WTC11 (cell line): ENCODE data around the gene SLC17A4.

Experiments used
- ATF3 ChIP-seq: sonication (generic); formaldehyde crosslinking; conservative IDR thresholded peaks from 2 replicates; pipeline ENCODE4 v1.8.1; 2022; ENCODE audit warnings: mild to moderate bottlenecking, missing genetic modification reagents
- CBFB ChIP-seq: sonication (generic); formaldehyde crosslinking; IDR thresholded peaks from 2 replicates; pipeline ENCODE4 v1.8.1; 2022; ENCODE audit warnings: mild to moderate bottlenecking, low read depth, missing genetic modification reagents
- CTCF ChIP-seq: fragments of 200-600 bp; IDR thresholded peaks from 2 replicates; pipeline ENCODE4 v1.8.0; 2022; ENCODE audit warnings: antibody characterized with exemption
- IRF1 ChIP-seq: sonication (generic); formaldehyde crosslinking; IDR thresholded peaks from 2 replicates; pipeline ENCODE4 v1.8.0; 2023; ENCODE audit warnings: missing genetic modification reagents

GRCh38 chr6:25747477-25747876 lies 7.1 kb upstream of the SLC17A4 start:
- TF ChIP-seq IRF1 (CRISPR knock-in tag) (no peak), CTCF (no peak), ATF3 (CRISPR knock-in tag) (no peak), CBFB (CRISPR knock-in tag) (no peak)
